Activated naive CD8-positive, alpha-beta T cell treated with anti-CD3 and anti-CD28 coated beads, Interleukin-2, amount 50 U/mL, for 16 hours (primary cell): ENCODE results near the gene AMFR.
"Not testable (repeated sequence)": the region's sequence is repeated elsewhere in the genome, so short reads cannot be mapped to it uniquely, and the experiment has no call there.

Experiments used
- DNase-seq: peaks from one replicate; pipeline ENCODE4 v3.0.0-alpha.2; 2020; ENCODE audit warnings: low read depth, low spot score

AMFR gene

DNA sequence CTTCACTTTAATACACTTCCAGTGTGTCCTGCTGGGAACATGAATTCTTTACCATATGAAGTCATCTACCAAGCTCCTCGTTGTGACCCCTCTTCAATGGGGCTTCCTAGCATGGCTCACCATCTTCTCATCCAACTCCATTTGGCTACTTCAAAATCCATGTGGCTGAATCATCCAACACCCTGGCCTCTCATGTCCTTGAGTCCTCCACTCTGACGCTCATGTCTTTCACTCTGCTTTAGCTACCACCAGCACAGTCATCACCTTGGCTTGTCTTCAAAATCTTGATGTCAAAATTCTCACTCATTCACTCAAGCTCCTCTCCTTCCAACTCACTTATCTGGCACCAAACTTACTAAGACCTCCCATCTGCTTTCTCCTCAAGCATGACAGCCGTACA is 35.8 kb downstream of the AMFR start:
- no peak for DNase-seq

DNA sequence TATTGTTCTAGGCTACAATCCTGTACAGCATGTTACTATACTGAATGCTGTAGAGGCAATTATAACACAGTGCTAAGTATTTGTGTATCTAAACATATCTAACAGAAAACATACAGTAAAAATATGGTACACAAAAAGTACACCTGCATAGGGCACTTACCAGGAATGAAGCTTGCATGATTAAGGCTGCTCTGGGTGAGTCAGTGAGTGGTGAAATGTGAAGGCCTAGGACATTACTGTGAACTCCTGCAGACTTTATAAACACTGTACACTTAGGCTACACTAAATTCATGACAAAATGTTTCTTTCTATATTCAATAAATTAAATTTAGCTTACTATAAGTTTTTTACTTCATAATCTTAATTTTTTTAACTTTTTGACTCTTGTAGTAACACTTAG is 37.1 kb downstream of the AMFR start:
- no peak for DNase-seq

DNA sequence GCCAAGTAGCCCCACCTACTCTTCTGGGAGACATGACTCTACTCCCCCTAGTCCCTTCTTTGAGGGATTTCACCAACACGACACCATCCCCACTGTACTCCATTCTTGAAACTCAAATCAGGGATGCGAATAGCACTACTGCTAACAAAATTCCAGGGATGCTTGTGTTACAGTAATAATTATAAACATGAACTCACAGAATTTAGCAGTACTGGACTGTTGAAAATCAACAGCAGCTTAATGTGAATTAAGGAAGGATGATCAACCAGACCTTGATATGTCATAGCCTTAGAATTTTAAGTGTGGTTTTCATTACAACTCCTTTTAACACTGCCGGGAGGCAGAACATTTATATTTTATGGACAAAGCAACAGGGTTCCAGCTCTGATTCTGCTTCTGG is 37.9 kb downstream of the AMFR start:
- no peak for DNase-seq

DNA sequence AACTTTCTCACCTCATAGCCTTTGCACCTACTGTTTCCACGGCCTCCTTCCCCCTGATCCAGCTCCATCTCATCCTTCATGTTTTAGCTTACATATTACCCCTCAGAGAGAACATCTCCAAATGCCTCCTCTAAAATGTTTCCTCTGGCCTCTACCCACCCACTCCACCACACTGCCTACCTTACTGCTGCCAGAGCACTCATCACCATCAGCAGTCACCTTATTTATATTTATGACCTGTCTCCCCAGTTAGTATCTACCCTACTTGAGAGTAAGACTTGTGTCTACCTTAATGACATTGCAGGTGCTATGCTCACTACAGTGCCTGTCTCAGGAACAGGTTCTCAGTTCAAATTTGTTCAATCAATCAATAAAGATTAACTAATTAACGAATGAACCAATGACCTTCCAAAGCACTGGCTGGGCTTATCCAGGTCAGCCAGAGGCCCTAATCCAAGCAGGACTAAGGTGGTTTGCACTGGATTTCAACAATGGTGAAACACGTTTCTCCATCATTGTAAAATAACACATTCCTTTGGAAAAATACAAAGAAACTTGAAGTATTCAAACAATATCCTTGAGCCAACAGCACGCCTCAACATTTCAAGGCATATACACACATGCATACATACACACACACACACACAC is 41.1 kb downstream of the AMFR start:
- no peak for DNase-seq

DNA sequence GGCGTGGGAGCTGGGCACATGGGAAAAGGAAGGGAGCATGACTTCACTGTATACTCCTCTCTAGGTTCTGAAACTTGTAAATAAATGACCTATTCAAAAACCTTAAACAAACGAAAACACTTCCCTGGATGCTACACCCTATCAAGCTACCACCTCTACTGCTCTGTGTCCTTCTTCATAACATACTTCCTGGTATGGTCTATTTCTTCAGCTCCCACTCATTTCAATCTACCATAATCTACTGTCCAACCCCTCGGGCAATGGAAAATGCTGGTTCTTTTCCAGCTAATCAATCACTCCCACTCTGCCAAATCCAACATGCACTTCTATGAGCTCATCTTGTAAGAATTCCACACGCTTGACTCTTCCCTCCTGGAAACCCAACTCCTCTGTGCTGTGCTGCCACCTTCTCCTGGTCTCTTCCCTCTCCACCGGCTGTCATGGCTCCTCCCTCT is 42.4 kb downstream of the AMFR start:
- no peak for DNase-seq

DNA sequence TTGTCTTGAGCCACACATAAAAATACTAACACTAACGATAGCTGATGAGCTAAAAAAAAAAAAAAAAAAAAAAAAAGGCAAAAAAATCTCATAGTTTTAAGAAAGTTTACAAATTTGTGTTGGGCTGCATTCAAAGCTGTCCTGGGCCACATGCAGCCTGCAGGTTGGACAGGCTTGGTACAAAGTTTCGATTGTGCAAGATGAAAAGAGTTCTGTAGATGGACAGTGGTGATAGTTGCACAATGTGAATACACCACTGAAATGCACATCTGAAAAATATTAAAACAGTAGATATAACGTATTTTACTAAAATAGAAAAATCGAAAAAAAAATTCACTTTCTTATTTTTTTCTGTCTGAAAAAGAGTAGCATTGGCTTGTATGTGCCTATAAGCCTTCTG is 42.9 kb downstream of the AMFR start:
- no peak for DNase-seq

DNA sequence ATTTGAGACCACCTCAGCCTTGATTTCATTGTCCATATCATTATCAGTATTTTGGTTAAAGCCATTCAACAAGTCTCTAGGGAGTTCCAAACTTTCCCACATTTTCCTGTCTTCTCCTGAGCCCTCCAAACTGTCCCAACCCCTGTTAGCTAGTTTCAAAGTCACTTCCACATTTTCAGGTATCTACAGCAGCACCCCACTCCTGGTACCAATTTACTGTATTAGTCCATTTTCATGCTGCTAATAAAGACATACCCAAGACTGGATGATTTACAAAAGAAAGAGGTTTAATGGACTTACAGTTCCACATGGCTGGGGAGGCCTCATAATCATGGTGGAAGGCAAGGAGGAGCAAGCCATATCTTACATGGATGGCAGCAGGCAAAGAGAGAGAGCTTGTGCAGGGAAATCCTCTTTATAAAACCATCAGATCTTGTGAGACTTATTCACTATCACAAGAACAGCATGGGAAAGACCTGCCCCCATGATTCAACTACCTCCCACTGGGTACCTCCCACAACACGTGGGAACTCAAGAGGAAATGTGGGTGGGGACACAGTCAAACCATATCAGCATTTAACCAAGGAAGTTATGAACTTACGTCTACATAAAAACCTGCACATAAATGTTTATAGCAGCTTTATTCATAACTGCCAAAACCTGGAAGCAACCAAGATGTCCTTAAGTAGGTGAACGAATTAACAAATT is 44.4 kb downstream of the AMFR start:
- DNase-seq = not testable (repeated sequence)

DNA sequence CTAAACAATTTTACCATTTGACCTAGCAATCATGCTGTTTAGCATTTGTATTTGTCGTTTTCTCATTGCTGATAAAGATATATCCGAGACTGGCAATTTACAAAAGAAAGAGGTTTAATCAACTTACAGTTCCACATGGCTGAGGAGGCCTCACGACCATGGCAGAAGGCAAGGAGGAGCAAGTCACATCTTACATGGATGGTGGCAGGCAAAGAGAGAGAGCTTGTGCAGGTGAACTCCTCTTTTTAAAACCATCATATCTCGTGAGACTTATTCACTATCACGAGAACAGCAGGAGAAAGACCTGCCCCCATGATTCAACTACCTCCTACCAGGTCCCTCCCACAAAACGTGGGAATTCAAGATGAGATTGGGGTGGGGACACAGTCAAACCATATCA is 46.3 kb downstream of the AMFR start:
- DNase-seq = not testable (repeated sequence)

DNA sequence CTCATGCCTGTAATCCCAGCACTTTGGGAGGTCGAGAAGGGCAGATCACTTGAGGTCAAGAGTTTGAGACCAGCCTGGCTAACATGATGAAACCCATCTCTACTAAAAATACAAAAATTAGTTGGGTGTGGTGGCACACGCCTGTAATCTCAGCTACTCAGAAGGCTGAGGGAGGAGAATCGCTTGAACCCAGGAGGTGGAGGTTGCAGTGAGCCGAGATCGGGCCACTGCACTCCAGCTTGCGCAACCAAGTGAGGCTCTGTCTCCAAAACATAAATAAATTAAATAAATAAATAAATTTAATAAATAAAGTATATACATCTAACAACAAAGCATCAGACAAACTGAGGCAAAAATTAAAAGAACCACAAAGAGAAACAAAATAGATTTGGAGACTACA is 49.6 kb downstream of the AMFR start:
- not testable (repeated sequence) for DNase-seq

DNA sequence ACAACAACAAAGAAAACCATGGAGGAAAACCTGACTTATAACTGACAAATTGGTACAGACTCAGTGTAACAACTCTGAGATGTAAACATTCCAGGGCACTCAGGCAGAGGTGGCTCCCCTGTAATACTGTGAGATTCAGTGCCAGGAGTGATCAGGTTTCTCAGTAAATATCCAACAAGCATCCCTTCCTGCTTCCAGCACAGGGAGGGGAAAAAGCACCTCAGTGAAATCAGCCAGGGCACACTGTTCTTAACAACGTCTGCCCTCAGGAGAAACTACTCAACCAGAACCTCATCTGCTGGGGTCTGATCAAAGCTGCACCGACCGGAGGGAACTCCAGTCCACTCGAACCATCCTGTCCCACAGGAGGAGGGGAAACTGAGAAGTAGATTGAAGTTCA is 52.3 kb downstream of the AMFR start:
- no peak for DNase-seq

DNA sequence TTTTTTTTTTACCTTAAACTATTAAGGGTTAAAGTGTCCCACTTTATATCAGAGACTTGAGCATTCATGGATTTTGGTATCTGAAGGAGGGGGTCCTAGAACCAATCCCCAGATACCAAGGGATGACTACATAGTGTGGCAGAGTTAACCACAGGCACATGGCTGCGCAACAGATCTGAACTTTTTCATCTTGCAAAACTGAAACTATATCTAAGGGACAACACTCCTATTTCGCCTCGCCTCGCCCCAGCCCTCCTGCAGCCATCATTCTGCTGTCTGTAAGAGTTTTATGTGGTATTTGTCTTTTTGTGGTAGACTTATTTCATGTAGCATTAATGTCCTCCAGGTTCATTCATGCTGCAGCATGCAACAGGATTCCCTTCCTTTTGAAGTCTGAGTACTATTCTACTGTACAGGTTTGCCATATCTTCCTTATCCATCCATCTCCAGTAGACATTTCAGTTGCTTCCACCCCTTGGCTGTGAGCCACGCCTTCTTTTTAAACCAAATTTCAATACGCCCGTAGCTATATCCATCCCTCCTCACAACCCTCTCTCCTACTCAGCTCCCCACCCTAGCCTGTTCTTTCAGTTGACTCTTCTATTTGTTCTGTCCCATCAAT is 53.2 kb downstream of the AMFR start:
- DNase-seq = no peak

DNA sequence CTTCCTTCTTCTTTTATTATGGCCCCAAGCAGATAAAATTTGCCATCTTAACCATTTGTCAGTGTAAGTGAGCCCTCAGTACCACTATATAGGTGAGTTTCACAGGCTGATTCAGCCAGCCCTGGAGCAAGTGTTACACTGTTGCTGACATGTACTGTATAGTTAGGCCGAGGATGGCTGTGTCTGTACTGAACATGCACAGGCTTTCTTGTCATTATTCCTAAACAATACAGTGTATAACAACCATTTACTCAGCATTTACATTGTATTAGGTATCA is 53.7 kb downstream of the AMFR start:
- no peak for DNase-seq

DNA sequence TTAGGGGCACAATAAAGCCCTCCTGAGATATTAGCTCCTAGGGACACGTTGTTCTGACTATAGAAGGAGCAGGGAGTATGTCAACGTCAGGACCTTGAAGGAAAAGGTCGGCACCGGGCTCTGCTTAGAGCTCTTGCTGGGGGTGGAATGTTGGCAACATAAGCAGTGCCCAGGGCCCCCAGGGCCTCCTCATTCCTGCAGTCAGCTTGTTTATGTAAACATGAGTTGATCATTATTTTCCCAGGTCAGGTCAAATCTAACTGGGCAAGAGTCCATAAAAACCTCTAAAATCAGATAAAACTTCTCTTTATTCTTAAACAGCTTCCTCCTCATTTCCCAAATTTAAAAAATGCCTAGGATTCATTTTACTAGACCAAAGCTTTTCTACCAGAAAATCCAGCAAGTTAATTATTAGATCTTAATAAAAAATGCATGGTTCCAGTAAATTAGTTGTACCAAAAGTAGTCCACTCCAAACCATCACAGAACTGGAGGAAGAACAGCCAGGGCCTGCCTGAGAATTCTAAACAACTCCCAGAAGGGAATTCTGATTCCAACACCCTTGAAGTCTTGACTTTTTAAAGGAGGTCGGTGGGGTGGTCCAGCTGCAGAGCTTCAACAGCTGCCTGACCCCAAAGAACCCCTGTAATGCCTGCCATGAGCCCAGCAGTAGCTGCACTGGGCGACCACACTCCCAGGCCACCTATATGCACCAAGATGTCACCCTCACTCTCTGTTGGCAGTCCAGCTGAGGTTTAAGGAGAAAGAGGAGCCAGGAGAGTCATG is 54.3 kb downstream of the AMFR start:
- DNase-seq = no peak

DNA sequence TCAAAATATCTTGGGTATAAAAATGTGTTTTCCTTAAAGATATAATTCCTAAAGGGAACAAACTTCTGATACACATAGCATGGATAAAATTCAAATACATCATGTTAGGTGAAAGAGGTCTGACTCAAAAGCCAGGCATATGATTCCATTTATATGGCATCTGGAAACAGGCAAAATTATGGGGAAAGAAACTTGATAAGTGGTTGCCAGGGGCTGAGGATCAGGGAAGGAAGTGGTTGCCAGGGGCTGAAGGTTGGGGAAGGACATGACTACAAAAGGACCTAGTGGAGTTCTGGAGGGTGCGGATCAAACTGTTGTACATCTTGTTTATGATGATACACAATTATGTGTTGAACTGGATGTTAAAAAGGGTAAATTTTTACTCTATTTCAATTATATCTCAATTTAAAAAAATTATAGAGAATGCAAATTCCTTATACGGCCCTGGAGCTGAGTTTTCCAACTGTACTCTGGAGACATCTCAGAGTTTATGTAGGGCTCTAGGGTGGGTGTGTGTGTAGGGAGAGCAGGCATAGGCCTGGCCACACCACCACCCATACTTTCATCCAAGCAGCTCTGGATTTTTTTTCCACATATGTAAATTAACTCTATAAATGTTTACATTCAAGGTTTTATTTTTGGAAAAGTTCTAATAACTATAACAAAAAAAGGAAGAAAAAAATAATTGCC is 55.0 kb downstream of the AMFR start:
- DNase-seq = no peak

DNA sequence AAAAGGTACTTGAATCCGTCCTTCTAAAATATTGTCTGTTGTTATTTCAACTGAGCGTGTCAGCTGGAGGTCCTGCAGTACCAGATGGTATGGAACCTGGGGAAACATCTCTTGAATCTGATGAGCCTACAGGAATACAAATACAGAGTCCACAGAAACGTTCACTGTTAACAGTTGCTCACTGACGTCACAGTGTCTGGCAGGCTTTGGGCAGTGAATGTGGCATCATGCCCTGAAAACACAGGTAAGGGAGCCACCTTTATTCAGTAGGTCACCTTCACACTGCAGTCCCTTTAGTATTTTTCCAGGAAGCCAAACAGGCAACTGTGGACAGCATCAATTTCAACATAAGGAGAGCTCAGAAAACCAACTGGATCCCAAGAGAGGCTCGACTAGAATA is 56.1 kb downstream of the AMFR start:
- no peak for DNase-seq

DNA sequence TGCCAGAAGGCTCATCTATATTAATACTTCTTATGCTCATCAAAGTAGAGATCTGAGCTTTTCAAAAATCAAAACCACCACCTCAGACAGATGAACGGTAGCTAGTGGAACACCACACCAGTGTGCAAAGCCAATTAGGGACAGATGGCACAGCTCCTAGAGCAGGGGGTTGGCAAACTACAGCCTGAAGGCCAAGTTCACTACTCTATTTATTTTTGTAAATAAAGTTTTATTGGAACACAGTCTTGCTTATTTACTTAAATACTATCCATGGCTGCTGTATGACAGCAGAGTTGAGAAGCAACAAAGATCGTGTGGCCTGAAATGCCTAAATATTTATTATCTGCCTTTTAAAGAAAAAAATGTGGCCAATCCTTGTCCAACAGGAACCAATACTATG is 56.8 kb downstream of the AMFR start:
- no peak for DNase-seq

DNA sequence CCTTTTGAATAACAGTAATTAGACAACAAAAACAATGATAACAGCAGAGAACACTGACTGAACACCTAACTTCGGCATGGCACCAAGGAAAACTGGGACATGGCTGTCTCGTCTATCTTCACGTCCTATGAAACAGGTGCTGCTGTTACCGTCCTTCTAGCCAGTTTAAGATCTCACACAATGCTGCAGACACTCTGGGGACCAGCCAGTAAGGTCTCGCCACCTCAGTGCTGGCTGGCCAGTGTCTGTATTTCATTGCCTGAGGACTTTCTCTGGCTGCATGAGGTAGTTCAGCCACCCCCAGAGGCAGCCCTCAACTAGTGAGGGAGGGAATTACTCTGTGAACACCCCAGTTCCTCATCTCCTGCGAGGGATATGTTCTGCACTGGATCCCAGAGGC is 57.6 kb downstream of the AMFR start:
- DNase-seq = no peak

DNA sequence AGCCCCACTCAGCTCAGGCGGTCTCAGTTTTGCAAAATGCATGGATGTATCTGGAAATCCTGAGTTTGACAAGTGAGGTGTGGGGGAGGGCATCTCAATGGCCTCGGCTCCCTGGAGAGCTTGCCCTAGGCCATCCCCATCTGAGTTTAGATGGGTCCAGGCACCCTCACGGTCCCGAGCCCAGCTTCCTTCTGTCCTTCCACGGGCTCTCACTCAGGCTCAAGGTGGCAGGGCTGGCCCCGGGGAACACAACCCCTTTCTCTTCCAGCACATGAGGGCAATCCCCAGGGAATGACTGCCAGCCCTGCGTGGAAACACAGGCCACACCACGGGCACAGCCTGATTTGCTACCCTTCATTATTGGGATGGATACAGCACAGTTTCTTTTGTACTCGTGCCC is 58.4 kb downstream of the AMFR start:
- DNase-seq = no peak

DNA sequence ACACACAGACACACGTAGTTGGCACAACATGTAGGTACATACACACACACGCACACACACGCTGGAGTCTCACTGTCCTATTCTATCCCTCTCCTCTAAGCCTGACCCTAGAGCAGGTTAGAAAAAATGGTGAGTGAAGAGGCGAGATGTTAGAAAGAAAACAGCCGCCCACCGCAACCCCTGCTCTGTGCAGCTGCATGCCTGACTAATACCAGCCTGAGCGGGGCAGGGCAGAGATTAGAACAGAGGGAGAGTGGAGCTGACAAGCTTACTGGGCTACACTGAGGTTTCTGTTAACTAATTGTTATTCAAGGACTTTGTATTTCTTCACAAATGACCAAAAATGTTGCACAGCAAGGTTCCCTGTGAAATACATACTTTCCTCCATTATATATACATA is 59.8 kb downstream of the AMFR start:
- DNase-seq = no peak

DNA sequence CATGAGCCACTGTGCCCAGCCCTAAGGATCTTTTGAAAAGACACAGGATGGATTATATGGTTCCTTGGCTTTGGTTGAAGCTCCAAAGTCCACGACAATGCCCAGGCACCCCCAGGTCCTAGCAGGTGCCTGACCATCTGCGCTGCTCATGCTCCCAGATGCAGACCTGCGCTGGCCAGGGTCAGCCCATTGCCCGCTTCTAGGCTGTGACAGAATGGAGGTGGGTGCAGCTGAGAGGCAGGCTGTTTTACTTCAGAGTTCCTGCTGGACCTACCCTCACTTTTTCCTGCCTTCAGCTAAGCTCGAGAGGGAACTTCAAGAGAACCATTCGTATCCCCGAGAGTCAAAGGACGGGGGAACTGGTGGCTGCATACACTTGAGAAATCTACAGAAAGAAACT is 60.5 kb downstream of the AMFR start:
- DNase-seq = no peak

DNA sequence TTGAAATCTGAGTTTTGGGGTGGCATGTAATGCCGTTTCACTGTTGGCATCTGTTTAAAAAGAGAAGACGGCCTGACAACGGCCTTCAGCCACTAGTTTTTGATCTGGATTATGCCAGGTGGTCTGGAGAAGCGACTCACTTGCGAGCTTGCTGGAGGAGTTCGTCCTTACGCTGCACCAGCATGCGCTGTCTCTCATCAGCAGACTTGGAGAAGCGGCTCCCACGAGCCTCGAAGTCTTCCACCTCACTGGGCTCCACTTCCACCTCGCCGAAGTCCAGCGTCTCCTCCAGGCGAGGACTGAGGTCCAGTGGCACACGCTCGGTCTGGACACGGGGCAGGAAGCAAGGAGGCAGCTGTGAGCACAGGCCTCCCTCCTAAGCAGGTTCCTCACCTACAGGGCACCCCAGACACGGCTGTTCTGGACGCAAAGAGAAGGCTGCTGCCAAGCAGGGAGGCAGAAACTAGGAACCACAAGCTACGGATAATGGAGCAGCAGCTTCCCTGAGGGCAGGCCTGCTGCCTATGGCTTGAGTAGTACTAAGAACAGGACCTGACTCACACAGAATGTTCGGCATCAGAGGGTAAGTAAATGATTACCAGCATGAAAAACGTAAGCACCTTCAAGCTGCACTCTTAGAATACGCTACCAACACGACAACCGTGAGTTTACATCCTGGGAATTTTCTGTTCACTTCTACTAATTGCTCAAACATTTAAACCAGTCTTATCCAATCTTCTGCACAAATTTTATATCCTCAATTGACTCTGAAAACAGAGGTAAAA is 61.4 kb downstream of the AMFR start:
- no peak for DNase-seq
